HUES6 (cell line): Measurements from ENCODE around the gene H2BK1.

Source experiments
- H3K27ac ChIP-seq: 2 replicates; pipeline ENCODE4 v1.7.0; 2013; ENCODE audit warnings: low read depth, mild to moderate bottlenecking, low read length, inconsistent platforms
- H3K27me3 ChIP-seq: 2 replicates; pipeline ENCODE4 v1.6.1; 2013; ENCODE audit warnings: low read length; ENCODE audit not compliant: control insufficient read depth, insufficient read depth
- H3K36me3 ChIP-seq: 2 replicates; pipeline ENCODE4 v1.6.1; 2013; ENCODE audit warnings: low read length; ENCODE audit not compliant: control insufficient read depth, insufficient read depth
- H3K4me1 ChIP-seq: 2 replicates; pipeline ENCODE4 v1.6.1; 2013; ENCODE audit warnings: low read length; ENCODE audit not compliant: control insufficient read depth, insufficient read depth
- H3K4me3 ChIP-seq: 2 replicates; pipeline ENCODE4 v1.5.1; 2013; ENCODE audit warnings: low read depth, low read length
- H3K9ac ChIP-seq: one replicate; pipeline ENCODE4 v1.6.1; 2013; ENCODE audit warnings: mild to moderate bottlenecking, low read length
- H3K9me3 ChIP-seq: 2 replicates; pipeline ENCODE4 v1.6.1; 2013; ENCODE audit warnings: low read depth, low read length; ENCODE audit not compliant: control insufficient read depth, insufficient read depth

Gene H2BK1

GRCh38 chr7:151175047-151175792 lies 35.1 kb downstream of the H2BK1 start:
- Histone ChIP-seq H3K4me3 (no peak overlapping the region), H3K36me3 (no peaks in the 10 kb centered on the region), H3K4me1 (no peaks in the 10 kb centered on the region), H3K9me3 (peaks cover 11% of the 10 kb centered on the region), H3K9ac (no peak overlapping the region), H3K27me3 (peaks cover 82% of the 10 kb centered on the region), H3K27ac (no peak overlapping the region)

- H3K36me3 ChIP-seq: no peaks in the 10 kb centered on the region
- no peak overlapping the region for H3K4me3 ChIP-seq
- no peak overlapping the region for H3K9ac ChIP-seq
- H3K27ac ChIP-seq: no peak overlapping the region
- peaks cover 88% of the 10 kb centered on the region for H3K27me3 ChIP-seq
- no peaks in the 10 kb centered on the region for H3K4me1 ChIP-seq
- H3K9me3 ChIP-seq: peaks cover 11% of the 10 kb centered on the region
Observed at GRCh38 chr7:151174246-151175046, 35.8 kb downstream of the H2BK1 start.

GRCh38 chr7:151173386-151174245 lies 36.7 kb downstream of the H2BK1 start:
- Histone ChIP-seq H3K36me3 (no peaks in the 10 kb centered on the region), H3K4me1 (peaks cover 5% of the 10 kb centered on the region; the same call in 1 of the 2 replicates), H3K9ac (no peak overlapping the region), H3K27ac (no peak overlapping the region), H3K27me3 (peaks cover 88% of the 10 kb centered on the region), H3K4me3 (no peak overlapping the region), H3K9me3 (peaks cover 11% of the 10 kb centered on the region)

GRCh38 chr7:151172273-151173141 lies 37.8 kb downstream of the H2BK1 start:
- Histone ChIP-seq H3K9me3 (peaks cover 11% of the 10 kb centered on the region), H3K27me3 (peaks cover 96% of the 10 kb centered on the region), H3K36me3 (no peaks in the 10 kb centered on the region), H3K4me3 (no peak overlapping the region), H3K9ac (no peak overlapping the region), H3K27ac (no peak overlapping the region), H3K4me1 (peaks cover 5% of the 10 kb centered on the region; the same call in 1 of the 2 replicates)

GRCh38 chr7:151168787-151169162 lies 41.5 kb downstream of the H2BK1 start:
- H3K4me3 ChIP-seq: peak overlapping the region; percentile 73; the same call in 1 of the 2 replicates
- H3K4me1 ChIP-seq: peaks cover 8% of the 10 kb centered on the region; the same call in 1 of the 2 replicates
- H3K27ac ChIP-seq: no peak overlapping the region
- no peak overlapping the region for H3K9ac ChIP-seq
- no peaks in the 10 kb centered on the region for H3K9me3 ChIP-seq
- peaks cover 98% of the 10 kb centered on the region for H3K27me3 ChIP-seq
- H3K36me3 ChIP-seq: no peaks in the 10 kb centered on the region

GRCh38 chr7:151168003-151168786 lies 42.1 kb downstream of the H2BK1 start:
- H3K4me3 ChIP-seq: peak overlapping the region; percentile 73
- no peak overlapping the region for H3K9ac ChIP-seq
- no peaks in the 10 kb centered on the region for H3K9me3 ChIP-seq
- H3K4me1 ChIP-seq: peaks cover 8% of the 10 kb centered on the region; the same call in 1 of the 2 replicates
- no peaks in the 10 kb centered on the region for H3K36me3 ChIP-seq
- H3K27me3 ChIP-seq: peaks cover 97% of the 10 kb centered on the region
- no peak overlapping the region for H3K27ac ChIP-seq

GRCh38 chr7:151167197-151167961 lies 42.9 kb downstream of the H2BK1 start, which contains the start of gene GBX1:
TSS of gene GBX1 (minus strand) at chr7:151167694. CDS start at chr7:151167548, 146 bp downstream.
- Histone ChIP-seq H3K27me3 (peaks cover 99% of the 10 kb centered on the region), H3K36me3 (no peaks in the 10 kb centered on the region), H3K4me1 (peaks cover 8% of the 10 kb centered on the region; the same call in 1 of the 2 replicates), H3K27ac (no peak within 1 kb of the TSS), H3K9me3 (no peaks in the 10 kb centered on the region), H3K9ac (no peak within 1 kb of the TSS), H3K4me3 (peak within 1 kb of the TSS; percentile 73)

- no peak overlapping the region for H3K9ac ChIP-seq
- H3K9me3 ChIP-seq: no peaks in the 10 kb centered on the region
- peak overlapping the region; percentile 73 for H3K4me3 ChIP-seq
- peaks cover 99% of the 10 kb centered on the region for H3K27me3 ChIP-seq
- no peak overlapping the region for H3K27ac ChIP-seq
- H3K36me3 ChIP-seq: no peaks in the 10 kb centered on the region
- H3K4me1 ChIP-seq: peaks cover 8% of the 10 kb centered on the region; the same call in 1 of the 2 replicates
Observed at GRCh38 chr7:151166629-151167196, 43.6 kb downstream of the H2BK1 start.

- Histone ChIP-seq H3K27me3 (peaks cover 93% of the 10 kb centered on the region), H3K36me3 (no peaks in the 10 kb centered on the region), H3K9ac (no peak overlapping the region), H3K9me3 (no peaks in the 10 kb centered on the region), H3K27ac (no peak overlapping the region), H3K4me1 (0 out of 2 replicates have a peak, but pooled peaks cover 3% of the 10 kb centered on the region), H3K4me3 (no peak overlapping the region)
Observed at GRCh38 chr7:151161757-151162156, 48.5 kb downstream of the H2BK1 start.
